Measurements from ENCODE around the gene NUDT13. TPM values are rescaled to one million over a fixed set of nuclear protein-coding genes. Genes with fewer than 3 reads are reported as not detected.

The NUDT13 gene
- total RNA-seq, 1 experiment from 2014 or later: 1.5 TPM

GRCh38 chr10:73073627-73074026 is 36.6 kb upstream of the NUDT13 start:
- H3K56ac ChIP-seq (ENCODE audit: insufficient read length, low read depth, low read length): no peak overlapping the region
- H3K79me1 ChIP-seq (ENCODE audit: insufficient read depth, low read depth, low read length, poor library complexity, severe bottlenecking): no peaks in the 10 kb centered on the region
- no peak overlapping the region for H3K4me2 ChIP-seq (ENCODE audit: insufficient read depth, insufficient read length, low read length)
- Mint-ChIP-seq H3K9me3 (no peaks in the 10 kb centered on the region), H3K4me1 (no peaks in the 10 kb centered on the region), H3K36me3 (ENCODE audit: insufficient read depth in 1 of 3, low read depth in 3 of 3) (peaks cover 8 to 39% (median 28%) of the 10 kb centered on the region in 3 experiments; a peak in 6 of 7 replicates), H3K27ac (no peak overlapping the region), H3K27me3 (ENCODE audit: low read depth) (no peaks in the 10 kb centered on the region), H3K4me3 (no peak overlapping the region)
- H3K23ac ChIP-seq (ENCODE audit: insufficient read length, low read depth, low read length): no peak overlapping the region
- no peak for TF ChIP-seq CTCF (conservative IDR thresholded peaks at IDR 0.05)
- H2AK5ac ChIP-seq (ENCODE audit: insufficient read length, low read length): no peak overlapping the region
- no peak overlapping the region for H2BK12ac ChIP-seq (ENCODE audit: insufficient read length, low read depth, low read length)
- no peak overlapping the region for H3K4ac ChIP-seq (ENCODE audit: low read depth, low read length)
- no peaks in the 10 kb centered on the region for H3K79me2 ChIP-seq (ENCODE audit: insufficient read depth, low read length)
- H3K27ac ChIP-seq (ENCODE audit: insufficient read length, low read depth, low read length): no peak overlapping the region
- H3T11ph ChIP-seq (ENCODE audit: low read length): no peak overlapping the region
- no peak overlapping the region for H2BK120ac ChIP-seq (ENCODE audit: low read depth, low read length, poor library complexity, severe bottlenecking)
- H3K27me3 ChIP-seq (ENCODE audit: insufficient read depth, low read length): no peaks in the 10 kb centered on the region
- no peak for DNase-seq
- H3K14ac ChIP-seq (ENCODE audit: insufficient read depth, low read length): no peak overlapping the region
- no peak overlapping the region for H2BK5ac ChIP-seq (ENCODE audit: insufficient read length, low read length)
- H3K9ac ChIP-seq (ENCODE audit: extremely low read depth, insufficient read length, low read length): no peak overlapping the region
- no peaks in the 10 kb centered on the region for H3K23me2 ChIP-seq (ENCODE audit: insufficient read length, low read depth, low read length, poor library complexity, severe bottlenecking)
- no peak overlapping the region for H4K5ac ChIP-seq (ENCODE audit: insufficient read length, low read depth, low read length)
- H2BK20ac ChIP-seq (ENCODE audit: low read depth, low read length, poor library complexity, severe bottlenecking): no peak overlapping the region
- no peak overlapping the region for H3K18ac ChIP-seq (ENCODE audit: insufficient read length, low read depth, low read length)
- H2BK15ac ChIP-seq (ENCODE audit: low read depth, low read length): no peak overlapping the region
- H2AFZ ChIP-seq (ENCODE audit: low read length): no peak overlapping the region
- no peaks in the 10 kb centered on the region for H4K20me1 ChIP-seq (ENCODE audit: control insufficient read depth, insufficient read depth, insufficient read length)
- no peaks in the 10 kb centered on the region for H3K9me3 ChIP-seq (ENCODE audit: control insufficient read depth, low read depth, low read length)
- no peak overlapping the region for H4K91ac ChIP-seq (ENCODE audit: insufficient read length, low read depth, low read length)
- no peaks in the 10 kb centered on the region for H3K4me1 ChIP-seq (ENCODE audit: insufficient read depth, low read length)
- H4K8ac ChIP-seq (replicated peaks; ENCODE audit: insufficient read length, low read depth, low read length): no peak overlapping the region

All from H9 (cell line).